GM18858 (cell line): Measurements from ENCODE around the gene AKNA.

Experiments used
- ATAC-seq: cut with Tn5 transposase; IDR thresholded peaks from one replicate; pipeline ENCODE4 v1.9.1; 2021; ENCODE audit not compliant: unreplicated experiment

The AKNA gene

GRCh38 chr9:114310471-114311450 is 77.0 kb downstream of the AKNA start:
- ATAC-seq = no peak

GRCh38 chr9:114309096-114309495 is 78.7 kb downstream of the AKNA start:
- no peak for ATAC-seq

- ATAC-seq = no peak
Measured at GRCh38 chr9:114308361-114308950, 79.3 kb downstream of the AKNA start.

- ATAC-seq = no peak
Measured at GRCh38 chr9:114307899-114308267, 79.9 kb downstream of the AKNA start.

- ATAC-seq = no peak
Measured at GRCh38 chr9:114304416-114305188, 83.2 kb downstream of the AKNA start.

GRCh38 chr9:114303977-114304376 is 83.8 kb downstream of the AKNA start:
- no peak for ATAC-seq

- no peak for ATAC-seq
Measured at GRCh38 chr9:114303571-114303970, 84.2 kb downstream of the AKNA start.

GRCh38 chr9:114302727-114303126 is 85.1 kb downstream of the AKNA start:
- no peak for ATAC-seq

GRCh38 chr9:114301798-114302565 is 85.8 kb downstream of the AKNA start:
- ATAC-seq = no peak

GRCh38 chr9:114300846-114301797 is 86.7 kb downstream of the AKNA start:
- no peak for ATAC-seq

- no peak for ATAC-seq
Measured at GRCh38 chr9:114300153-114300845, 87.5 kb downstream of the AKNA start.

GRCh38 chr9:114299286-114300152 is 88.3 kb downstream of the AKNA start:
- no peak for ATAC-seq

- ATAC-seq = no peak
Measured at GRCh38 chr9:114296338-114296737, 91.4 kb downstream of the AKNA start.

- ATAC-seq = no peak
Measured at GRCh38 chr9:114294664-114295063, 93.1 kb downstream of the AKNA start.

GRCh38 chr9:114291886-114292590 is 95.7 kb downstream of the AKNA start:
- no peak for ATAC-seq

GRCh38 chr9:114291064-114291474 is 96.7 kb downstream of the AKNA start:
- no peak for ATAC-seq

GRCh38 chr9:114290561-114290986 is 97.2 kb downstream of the AKNA start:
- ATAC-seq = no peak
